ENCODE data around the gene FBXO31.

- TF ChIP-seq CTCF (IDR thresholded peaks at IDR 0.05; ENCODE audit: borderline replicate concordance, extremely low read depth, low read length, poor library complexity, severe bottlenecking) (no peak), EZH2 (IDR thresholded peaks at IDR 0.05; ENCODE audit: borderline replicate concordance, low read depth, low read length, severe bottlenecking) (no peak)
Measured at GRCh38 chr16:87406495-87407088, 23.0 kb upstream of the FBXO31 start.
